K562 (cell line): Measurements from ENCODE around the gene PDE8B. TPM values are rescaled to one million over a fixed set of nuclear protein-coding genes. Genes with fewer than 3 reads are reported as not detected.

Experiments
- ATAC-seq: fragments of 200-7000 bp; cut with Tn5 transposase; 3 replicates; pipeline ENCODE4 v1.9.1; 2020; ENCODE audit warnings: moderate library complexity
- BruUV-seq: library from RNA; stranded (reverse); fragments of 400-500 nt; replicated peaks from 2 replicates; lab custom pipeline; 2021; lab: Mats Ljungman, UMichigan
- CTCF ChIA-PET: fragments of 300-600 bp; formaldehyde crosslinking; extraction: SDS; loops from one replicate; lab custom pipeline; 2021; ENCODE audit warnings: low intra/inter-chr PET ratio; lab: Yijun Ruan, JAX
- POLR2A ChIA-PET: fragments of 300-600, 350-650 bp; sonication (Branson Sonifier 250); formaldehyde crosslinking; extraction: SDS; loops from one replicate; lab custom pipeline; 2021; ENCODE audit warnings: antibody characterized with exemption, inconsistent platforms; lab: Yijun Ruan, JAX
- DNase-seq, 4 experiments: peaks; one replicate each; pipeline versions ENCODE4 v3.0.0 to v3.0.0-alpha.2; 2011 to 2018; ENCODE audit warnings: low spot score in 3 of 4, mixed read lengths in 3 of 4; ENCODE audit errors: extremely low read depth in 1 of 4
- FAIRE-seq: peaks from 2 replicates; lab custom pipeline; 2011; peaks lifted over from hg19 to GRCh38; lab: Jason Lieb, UNC
- H2AFZ ChIP-seq: 2 replicates; pipeline ENCODE4 v1.6.0; 2011; ENCODE audit warnings: low read depth, low read length, control low read depth, inconsistent platforms
- H3K27ac ChIP-seq: fragments of 200-600 bp; 3 replicates; pipeline ENCODE4 v1.8.0; 2011; ENCODE audit warnings: low read depth, mild to moderate bottlenecking, control low read depth, inconsistent platforms, low read length, moderate library complexity, mixed read lengths; ENCODE audit errors: extremely low read depth
- H3K27me3 ChIP-seq, 2 experiments: fragments of 300-600 bp in 1 of 2; 2 replicates in 1 of 2; 3 replicates in 1 of 2; pipeline versions ENCODE4 v1.6.0 to v1.8.0; 2011; ENCODE audit warnings: inconsistent platforms in 2 of 2, low read length in 2 of 2, mild to moderate bottlenecking in 1 of 2, mixed read lengths in 1 of 2, moderate library complexity in 1 of 2; ENCODE audit not compliant: control insufficient read depth in 2 of 2, insufficient read depth in 2 of 2
- H3K36me3 ChIP-seq: fragments of 300-600 bp; 3 replicates; pipeline ENCODE4 v1.8.0; 2011; ENCODE audit warnings: mild to moderate bottlenecking, low read length, inconsistent platforms; ENCODE audit not compliant: control insufficient read depth, insufficient read depth
- H3K4me1 ChIP-seq, 2 experiments: fragments of 200-600 bp in 1 of 2; replicated peaks in 1 of 2; 2 replicates in 1 of 2; 3 replicates in 1 of 2; pipeline versions ENCODE4 v1.5.1 to v1.8.0; 2011; ENCODE audit warnings: inconsistent platforms in 2 of 2, low read length in 2 of 2, mild to moderate bottlenecking in 1 of 2, mixed read lengths in 1 of 2, moderate library complexity in 1 of 2; ENCODE audit not compliant: control insufficient read depth in 2 of 2, insufficient read depth in 2 of 2
- H3K4me2 ChIP-seq: 2 replicates; pipeline ENCODE4 v1.6.1; 2011; ENCODE audit warnings: low read length, control low read depth, inconsistent platforms, mixed read lengths; ENCODE audit not compliant: insufficient read depth
- H3K4me3 ChIP-seq: fragments of 200-600 bp; sonication (generic), shearing (Covaris generic); 2 replicates; pipeline ENCODE4 v1.5.1; 2016; ENCODE audit warnings: control low read depth, inconsistent platforms
- H3K79me2 ChIP-seq: fragments of 200-600 bp; 3 replicates; pipeline ENCODE4 v1.8.0; 2011; ENCODE audit warnings: low read length, inconsistent platforms; ENCODE audit not compliant: control insufficient read depth, insufficient read depth
- H3K9ac ChIP-seq, 2 experiments: 2 replicates each; pipeline versions ENCODE4 v1.6.0 to v1.6.1; 2011; ENCODE audit warnings: low read depth in 2 of 2, low read length in 2 of 2, control low read depth in 1 of 2, inconsistent platforms in 1 of 2, mild to moderate bottlenecking in 1 of 2, mixed read lengths in 1 of 2; ENCODE audit not compliant: insufficient read depth in 1 of 2
- H3K9me1 ChIP-seq: one replicate; pipeline ENCODE4 v1.6.0; 2011; ENCODE audit warnings: inconsistent platforms, mild to moderate bottlenecking, low read length, moderate library complexity; ENCODE audit not compliant: control insufficient read depth, insufficient read depth
- H3K9me3 ChIP-seq: replicated peaks from 2 replicates; pipeline ENCODE4 v1.5.1; 2011; ENCODE audit warnings: low read depth, low read length, inconsistent platforms; ENCODE audit not compliant: control insufficient read depth, insufficient read depth
- H4K20me1 ChIP-seq: replicated peaks from 2 replicates; pipeline ENCODE4 v1.6.1; 2011; ENCODE audit warnings: low read length, inconsistent platforms, mixed read lengths; ENCODE audit not compliant: control insufficient read depth, insufficient read depth
- HDAC1 ChIP-seq, 2 experiments: fragments of 450-650 bp; IDR thresholded peaks; 2 replicates each; pipeline ENCODE4 v1.6.1; 2016 to 2017; ENCODE audit warnings: inconsistent platforms in 1 of 2, mild to moderate bottlenecking in 1 of 2, moderate library complexity in 1 of 2
- PHB ChIP-seq: fragments of 250-450 bp; sonication (Bioruptor Pico); IDR thresholded peaks from 2 replicates; pipeline ENCODE4 v1.5.0; 2021
- SPI1 ChIP-seq: IDR thresholded peaks from 2 replicates; pipeline ENCODE4 v1.6.1; 2011; ENCODE audit warnings: low read depth, low read length, control low read depth, borderline replicate concordance
- ZKSCAN8 ChIP-seq: fragments of 200-800 bp; sonication (Bioruptor generic); IDR thresholded peaks from 2 replicates; pipeline ENCODE4 v1.6.1; 2016; ENCODE audit warnings: missing genetic modification characterization, missing compliant biosample characterization
- ZNF561 ChIP-seq: fragments of 450-650 bp; formaldehyde crosslinking; conservative IDR thresholded peaks from 2 replicates; pipeline ENCODE4 v1.4.0; 2020; ENCODE audit warnings: mild to moderate bottlenecking, moderate library complexity
- WGBS: fragments of 100-300 bp; shearing (Covaris generic); methylation state at CpG from one replicate; pipeline ENCODE4 v1.1.6; 2016; ENCODE audit warnings: low coverage, mixed read lengths; ENCODE audit not compliant: insufficient coverage; ENCODE audit errors: missing lambda C conversion rate; 5-methylcytosine and 5-hydroxymethylcytosine counted together
- in situ Hi-C: fragments of 300-500 bp; cut with MboI; formaldehyde crosslinking; loops from 4 replicates; pipeline ENCODE4 v1.15.0; 2018; ENCODE audit warnings: inconsistent platforms, mixed read lengths
- intact Hi-C: fragments of 100-400 bp; cut with micrococcal nuclease; formaldehyde crosslinking; loops from 2 replicates; pipeline ENCODE4 v1.14.2; 2022
- polyA plus RNA-seq, 8 experiments: library from polyadenylated mRNA; depleted of rRNA in 4 of 8; stranded (reverse) in 5 of 8; unstranded in 3 of 8; fragments of >200 nt; fragmentation: Nextera tagmentation in 2 of 8; fragmentation: Illumina TruSeq in 1 of 8; extraction: Ambion mirVana in 2 of 8; extraction: Trizol in 1 of 8; gene quantifications; 2 replicates each; pipeline versions ENCODE4 v1.2.1 to v1.2.3, GENCODE V29; 2011 to 2014; ENCODE audit warnings: inconsistent platforms in 1 of 8, missing spikeins in 1 of 8
- total RNA-seq, 7 experiments: library from RNA; depleted of rRNA in 6 of 7; stranded (reverse); fragments of >200 nt in 6 of 7; fragmentation: Illumina TruSeq in 2 of 7; extraction: Trizol in 2 of 7; gene quantifications; 2 replicates each; pipeline versions ENCODE4 v1.2.1 to v1.2.3, GENCODE V29; 2011 to 2021; ENCODE audit warnings: low replicate concordance in 1 of 7
- TF ChIP-seq, protein P1 (sequence below): fragments of 450-650 bp; IDR thresholded peaks from 2 replicates; pipeline ENCODE4 v1.6.1; 2018; ENCODE audit warnings: mild to moderate bottlenecking, low read depth; ENCODE audit not compliant: partially characterized antibody
- TF ChIP-seq, protein P2 (sequence below): fragments of 150-350 bp; IDR thresholded peaks from 2 replicates; pipeline ENCODE4 v1.6.1; 2014; ENCODE audit warnings: low read depth, mild to moderate bottlenecking, low read length, borderline replicate concordance
- TF ChIP-seq, protein P3 (sequence below): fragments of 250-450 bp; sonication (Bioruptor Pico); IDR thresholded peaks from 2 replicates; pipeline ENCODE4 v1.8.0; 2022; ENCODE audit warnings: inconsistent platforms

PDE8B gene
- total and polyA plus RNA-seq, 9 of the 15 experiments (the other 6 are each of a cell fraction or from before 2014, with no cell fraction given): 0.15 to 0.28 TPM; not detected in 7

DNA sequence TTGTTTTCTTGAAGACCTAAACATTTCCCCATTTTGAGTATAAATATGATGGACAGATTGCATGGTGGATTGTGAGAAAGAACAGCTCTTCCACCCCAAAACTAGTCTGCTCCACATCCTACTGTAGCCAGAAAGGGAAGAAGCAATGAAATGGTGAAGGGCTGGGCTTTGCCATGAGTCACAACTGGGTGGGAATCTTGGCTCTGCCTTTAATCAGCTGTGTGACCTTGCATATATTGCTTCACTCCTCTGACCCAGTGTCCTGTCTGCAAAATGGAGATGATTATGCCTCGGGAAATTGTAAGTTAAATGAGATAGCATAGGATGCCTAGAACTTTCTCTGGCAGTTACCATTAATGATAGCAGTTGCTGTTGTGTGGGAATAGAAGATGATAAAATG lies 101.9 kb downstream of the PDE8B start:
- H3K4me3 ChIP-seq: no peak overlapping the region
- POLR2A ChIA-PET: no interaction called here

DNA sequence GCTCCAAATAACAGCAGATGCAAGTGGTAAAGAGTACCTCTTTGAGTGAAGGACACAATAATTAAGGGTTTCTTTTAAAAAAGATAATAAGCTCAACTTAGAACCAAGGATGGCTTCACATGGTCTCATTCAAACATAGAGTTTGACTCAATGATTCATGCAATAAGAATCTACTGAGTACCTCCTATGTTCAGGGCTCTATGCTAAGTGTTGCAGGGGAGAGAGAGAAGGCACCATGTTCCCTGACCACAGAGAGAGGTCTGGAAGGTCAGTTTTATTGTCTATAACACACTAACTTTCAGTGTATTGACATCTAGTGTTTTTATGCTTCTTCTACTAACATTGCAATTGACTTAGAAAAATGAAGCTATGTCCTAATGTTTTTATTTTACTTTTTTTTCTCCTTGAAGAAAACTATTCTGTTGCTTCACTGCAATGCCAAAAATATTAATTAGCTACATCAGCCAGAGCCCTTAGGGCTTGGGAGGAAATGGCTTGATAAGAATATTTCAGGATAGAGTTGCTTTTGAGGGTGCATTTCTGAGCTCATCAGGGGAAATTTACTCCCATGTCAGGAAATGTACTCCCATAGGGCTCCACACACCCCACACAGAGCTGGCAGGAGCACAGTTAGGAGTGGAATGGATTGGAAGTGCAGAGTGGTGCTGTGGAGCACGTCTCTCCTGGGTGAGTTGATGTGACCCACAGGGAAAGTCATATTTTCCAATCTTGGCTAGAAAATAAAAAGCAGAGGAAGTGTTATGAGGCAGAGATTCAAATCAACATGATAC lies 106.6 kb downstream of the PDE8B start:
- no peak for ATAC-seq
- POLR2A ChIA-PET: interaction anchor here (0.5 kb wide), 1 partner anchor 109 kb away, joined by 3 read pairs; no protein-coding TSS in a partner anchor
- H3K27me3 ChIP-seq: peaks cover 9 to 10% of the 10 kb centered on the region in 2 experiments
- TF ChIP-seq, protein P1, sequence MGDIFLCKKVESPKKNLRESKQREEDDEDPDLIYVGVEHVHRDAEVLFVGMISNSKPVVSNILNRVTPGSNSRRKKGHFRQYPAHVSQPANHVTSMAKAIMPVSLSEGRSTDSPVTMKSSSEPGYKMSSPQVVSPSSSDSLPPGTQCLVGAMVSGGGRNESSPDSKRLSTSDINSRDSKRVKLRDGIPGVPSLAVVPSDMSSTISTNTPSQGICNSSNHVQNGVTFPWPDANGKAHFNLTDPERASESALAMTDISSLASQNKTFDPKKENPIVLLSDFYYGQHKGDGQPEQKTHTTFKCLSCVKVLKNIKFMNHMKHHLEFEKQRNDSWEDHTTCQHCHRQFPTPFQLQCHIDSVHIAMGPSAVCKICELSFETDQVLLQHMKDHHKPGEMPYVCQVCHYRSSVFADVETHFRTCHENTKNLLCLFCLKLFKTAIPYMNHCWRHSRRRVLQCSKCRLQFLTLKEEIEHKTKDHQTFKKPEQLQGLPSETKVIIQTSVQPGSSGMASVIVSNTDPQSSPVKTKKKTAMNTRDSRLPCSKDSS: no peak
- TF ChIP-seq, protein P2, sequence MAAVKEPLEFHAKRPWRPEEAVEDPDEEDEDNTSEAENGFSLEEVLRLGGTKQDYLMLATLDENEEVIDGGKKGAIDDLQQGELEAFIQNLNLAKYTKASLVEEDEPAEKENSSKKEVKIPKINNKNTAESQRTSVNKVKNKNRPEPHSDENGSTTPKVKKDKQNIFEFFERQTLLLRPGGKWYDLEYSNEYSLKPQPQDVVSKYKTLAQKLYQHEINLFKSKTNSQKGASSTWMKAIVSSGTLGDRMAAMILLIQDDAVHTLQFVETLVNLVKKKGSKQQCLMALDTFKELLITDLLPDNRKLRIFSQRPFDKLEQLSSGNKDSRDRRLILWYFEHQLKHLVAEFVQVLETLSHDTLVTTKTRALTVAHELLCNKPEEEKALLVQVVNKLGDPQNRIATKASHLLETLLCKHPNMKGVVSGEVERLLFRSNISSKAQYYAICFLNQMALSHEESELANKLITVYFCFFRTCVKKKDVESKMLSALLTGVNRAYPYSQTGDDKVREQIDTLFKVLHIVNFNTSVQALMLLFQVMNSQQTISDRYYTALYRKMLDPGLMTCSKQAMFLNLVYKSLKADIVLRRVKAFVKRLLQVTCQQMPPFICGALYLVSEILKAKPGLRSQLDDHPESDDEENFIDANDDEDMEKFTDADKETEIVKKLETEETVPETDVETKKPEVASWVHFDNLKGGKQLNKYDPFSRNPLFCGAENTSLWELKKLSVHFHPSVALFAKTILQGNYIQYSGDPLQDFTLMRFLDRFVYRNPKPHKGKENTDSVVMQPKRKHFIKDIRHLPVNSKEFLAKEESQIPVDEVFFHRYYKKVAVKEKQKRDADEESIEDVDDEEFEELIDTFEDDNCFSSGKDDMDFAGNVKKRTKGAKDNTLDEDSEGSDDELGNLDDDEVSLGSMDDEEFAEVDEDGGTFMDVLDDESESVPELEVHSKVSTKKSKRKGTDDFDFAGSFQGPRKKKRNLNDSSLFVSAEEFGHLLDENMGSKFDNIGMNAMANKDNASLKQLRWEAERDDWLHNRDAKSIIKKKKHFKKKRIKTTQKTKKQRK: no peak
- TF ChIP-seq ZNF561 (CRISPR knock-in tag) (no peak), HDAC1 (IDR thresholded peaks at IDR 0.05) (no peak), PHB (no peak)
- TF ChIP-seq, protein P3, sequence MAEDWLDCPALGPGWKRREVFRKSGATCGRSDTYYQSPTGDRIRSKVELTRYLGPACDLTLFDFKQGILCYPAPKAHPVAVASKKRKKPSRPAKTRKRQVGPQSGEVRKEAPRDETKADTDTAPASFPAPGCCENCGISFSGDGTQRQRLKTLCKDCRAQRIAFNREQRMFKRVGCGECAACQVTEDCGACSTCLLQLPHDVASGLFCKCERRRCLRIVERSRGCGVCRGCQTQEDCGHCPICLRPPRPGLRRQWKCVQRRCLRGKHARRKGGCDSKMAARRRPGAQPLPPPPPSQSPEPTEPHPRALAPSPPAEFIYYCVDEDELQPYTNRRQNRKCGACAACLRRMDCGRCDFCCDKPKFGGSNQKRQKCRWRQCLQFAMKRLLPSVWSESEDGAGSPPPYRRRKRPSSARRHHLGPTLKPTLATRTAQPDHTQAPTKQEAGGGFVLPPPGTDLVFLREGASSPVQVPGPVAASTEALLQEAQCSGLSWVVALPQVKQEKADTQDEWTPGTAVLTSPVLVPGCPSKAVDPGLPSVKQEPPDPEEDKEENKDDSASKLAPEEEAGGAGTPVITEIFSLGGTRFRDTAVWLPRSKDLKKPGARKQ (CRISPR knock-in tag): no peak

More for the DNA sequence above, 101.9 kb downstream of the PDE8B start:
- intact Hi-C loops: no loop called here
- DNase-seq (no peak), FAIRE-seq (no peak), ATAC-seq (no peak)
- no peak for TF ChIP-seq SPI1
- no peak for TF ChIP-seq ZKSCAN8 (CRISPR knock-in tag)
- Histone ChIP-seq H3K27ac (no peak overlapping the region), H3K36me3 (no peaks in the 10 kb centered on the region), H3K4me1 (no peaks in the 10 kb centered on the region), H3K79me2 (no peaks in the 10 kb centered on the region), H3K9me3 (no peaks in the 10 kb centered on the region), H3K9me1 (no peaks in the 10 kb centered on the region), H3K9ac (no peak overlapping the region), H4K20me1 (no peaks in the 10 kb centered on the region), H3K4me2 (no peak overlapping the region), H2AFZ (no peak overlapping the region), H3K27me3 (peaks cover 0 to 15% of the 10 kb centered on the region in 2 experiments; a peak in 3 of 5 replicates)
- CTCF ChIA-PET: no interaction called here
- WGBS: 0% methylated on average over 1 of the region's 1 CpG
- in situ Hi-C loops: no loop called here
- no TSS peak for BruUV-seq

More for the DNA sequence above, 106.6 kb downstream of the PDE8B start:
- BruUV-seq: no TSS peak
- H3K27ac ChIP-seq: no peak overlapping the region
- no peak overlapping the region for H2AFZ ChIP-seq
- H3K36me3 ChIP-seq: no peaks in the 10 kb centered on the region
- no peak overlapping the region for H3K4me2 ChIP-seq
- H3K4me1 ChIP-seq: no peaks in the 10 kb centered on the region
- in situ Hi-C loops (no loop called here), intact Hi-C loops (no loop called here)
- H4K20me1 ChIP-seq: no peaks in the 10 kb centered on the region
- H3K9ac ChIP-seq: no peak overlapping the region
- CTCF ChIA-PET: no interaction called here
- H3K79me2 ChIP-seq: no peaks in the 10 kb centered on the region
- H3K9me3 ChIP-seq: no peaks in the 10 kb centered on the region
- no peak for FAIRE-seq
- no peak for DNase-seq
- H3K9me1 ChIP-seq: no peaks in the 10 kb centered on the region
- 0% methylated on average over 1 of the region's 1 CpG for WGBS
- H3K4me3 ChIP-seq: no peak overlapping the region
